HepG2 (cell line): Measurements from ENCODE around the gene PDE5A. TPM values are rescaled to one million over a fixed set of nuclear protein-coding genes. Genes with fewer than 3 reads are reported as not detected.

ENCODE experiments used
- ATAC-seq: fragments of 200-7000 bp; cut with Tn5 transposase; 3 replicates; pipeline ENCODE4 v1.9.1; 2020; ENCODE audit warnings: mild to moderate bottlenecking, moderate library complexity
- BruUV-seq: library from RNA; stranded (reverse); fragments of 400-500 nt; replicated peaks from 2 replicates; lab custom pipeline; 2021; lab: Mats Ljungman, UMichigan
- CTCF ChIA-PET: fragments of 300-600 bp; formaldehyde crosslinking; extraction: SDS; loops from one replicate; lab custom pipeline; 2021; ENCODE audit warnings: low total read pairs, inconsistent platforms, low intra/inter-chr PET ratio; lab: Yijun Ruan, JAX
- POLR2A ChIA-PET: fragments of 350-600 bp; sonication (Branson Sonifier 250); formaldehyde crosslinking; loops from one replicate; lab custom pipeline; 2020; ENCODE audit warnings: antibody characterized with exemption, inconsistent platforms; lab: Yijun Ruan, JAX
- DNase-seq: peaks from one replicate; pipeline ENCODE4 v3.0.0-alpha.2; 2015; ENCODE audit warnings: low spot score
- FAIRE-seq: peaks from 3 replicates; lab custom pipeline; 2011; peaks lifted over from hg19 to GRCh38; lab: Jason Lieb, UNC
- H2AFZ ChIP-seq: one replicate; pipeline ENCODE4 v1.6.1; 2011; ENCODE audit warnings: low read length, inconsistent platforms
- H3K27ac ChIP-seq: fragments of 300-600 bp; 3 replicates; pipeline ENCODE4 v1.8.0; 2011; ENCODE audit warnings: mixed run types, mild to moderate bottlenecking, mixed read lengths, low read length, inconsistent platforms; ENCODE audit not compliant: insufficient read depth; ENCODE audit errors: extremely low read length
- H3K27me3 ChIP-seq, 2 experiments: fragments of 200-600 bp in 1 of 2; 2 replicates in 1 of 2; 3 replicates in 1 of 2; pipeline versions ENCODE4 v1.6.0 to v1.8.0; 2011; ENCODE audit warnings: low read length in 2 of 2, mild to moderate bottlenecking in 2 of 2, moderate library complexity in 2 of 2, inconsistent platforms in 1 of 2; ENCODE audit not compliant: insufficient read depth in 2 of 2, control insufficient read depth in 1 of 2
- H3K36me3 ChIP-seq, 2 experiments: fragments of 200-600 bp in 1 of 2; replicated peaks in 1 of 2; 2 replicates in 1 of 2; 3 replicates in 1 of 2; pipeline versions ENCODE4 v1.5.1 to v1.8.0; 2011; ENCODE audit warnings: low read length in 2 of 2, inconsistent platforms in 1 of 2; ENCODE audit not compliant: insufficient read depth in 2 of 2, control insufficient read depth in 1 of 2
- H3K4me1 ChIP-seq: 2 replicates; pipeline ENCODE4 v1.5.1; 2012; ENCODE audit warnings: low read length, inconsistent platforms; ENCODE audit not compliant: insufficient read depth
- H3K4me2 ChIP-seq: 2 replicates; pipeline ENCODE4 v1.6.0; 2011; ENCODE audit warnings: low read depth, low read length, inconsistent platforms
- H3K4me3 ChIP-seq, 3 experiments: fragments of 200-600 bp in 1 of 3; sonication (generic), shearing (Covaris generic) in 1 of 3; replicated peaks in 1 of 3; 2 replicates each; pipeline ENCODE4 v1.5.1; 2011 to 2016; ENCODE audit warnings: low read length in 3 of 3, inconsistent platforms in 2 of 3, low read depth in 2 of 3, mild to moderate bottlenecking in 2 of 3, control low read depth in 1 of 3, mixed read lengths in 1 of 3; ENCODE audit not compliant: insufficient read depth in 1 of 3
- H3K79me2 ChIP-seq: one replicate; pipeline ENCODE4 v1.6.1; 2011; ENCODE audit warnings: low read length, inconsistent platforms; ENCODE audit not compliant: insufficient read depth
- H3K9ac ChIP-seq: 2 replicates; pipeline ENCODE4 v1.6.0; 2011; ENCODE audit warnings: mild to moderate bottlenecking, low read depth, low read length, inconsistent platforms; ENCODE audit not compliant: insufficient read depth
- H3K9me3 ChIP-seq: 2 replicates; pipeline ENCODE4 v1.5.1; 2012; ENCODE audit warnings: mild to moderate bottlenecking, low read length
- H4K20me1 ChIP-seq: 2 replicates; pipeline ENCODE4 v1.6.0; 2011; ENCODE audit warnings: inconsistent platforms, mild to moderate bottlenecking, low read length, moderate library complexity; ENCODE audit not compliant: insufficient read depth
- ATRX ChIP-seq: sonication (generic); formaldehyde crosslinking; IDR thresholded peaks from 2 replicates; pipeline ENCODE4 v1.4.0; 2020; ENCODE audit warnings: missing genetic modification reagents, borderline replicate concordance
- BATF2 ChIP-seq: sonication (generic); formaldehyde crosslinking; IDR thresholded peaks from 2 replicates; pipeline ENCODE4 v1.8.0; 2022; ENCODE audit warnings: mild to moderate bottlenecking, missing genetic modification reagents, moderate library complexity
- CBFB ChIP-seq: sonication (generic); formaldehyde crosslinking; IDR thresholded peaks from 2 replicates; pipeline ENCODE4 v1.4.0; 2020; ENCODE audit warnings: missing genetic modification reagents
- CREM ChIP-seq, 2 experiments: sonication (generic) in 1 of 2; formaldehyde crosslinking in 1 of 2; IDR thresholded peaks; 2 replicates each; pipeline versions ENCODE4 v1.4.0 to v1.6.1; 2016 to 2020; ENCODE audit warnings: antibody characterized with exemption in 1 of 2, mild to moderate bottlenecking in 1 of 2, missing genetic modification reagents in 1 of 2
- DMAP1 ChIP-seq: IDR thresholded peaks from 2 replicates; pipeline ENCODE4 v1.6.1; 2016
- DPF2 ChIP-seq: sonication (generic); formaldehyde crosslinking; IDR thresholded peaks from 2 replicates; pipeline ENCODE4 v1.4.0; 2020; ENCODE audit warnings: mild to moderate bottlenecking, low read depth, missing genetic modification reagents, borderline replicate concordance
- E2F2 ChIP-seq: sonication (generic); formaldehyde crosslinking; IDR thresholded peaks from 2 replicates; pipeline ENCODE4 v1.4.0; 2020; ENCODE audit warnings: missing genetic modification reagents, borderline replicate concordance
- PCBP2 ChIP-seq: fragments of 200-400 bp; formaldehyde crosslinking; optimal IDR thresholded peaks from 2 replicates; pipeline ENCODE3; 2018; ENCODE audit warnings: low read length, low read depth; ENCODE audit not compliant: poor library complexity, severe bottlenecking
- RFX1 ChIP-seq: fragments of 450-650 bp; IDR thresholded peaks from 2 replicates; pipeline ENCODE4 v1.6.1; 2017
- SMARCE1 ChIP-seq: fragments of 450-650 bp; IDR thresholded peaks from 2 replicates; pipeline ENCODE4 v1.6.1; 2017; ENCODE audit warnings: borderline replicate concordance
- SNRNP70 ChIP-seq: fragments of 200-400 bp; formaldehyde crosslinking; IDR thresholded peaks from 2 replicates; pipeline ENCODE4 v1.6.1; 2017; ENCODE audit warnings: mild to moderate bottlenecking, low read depth, low read length, moderate library complexity
- SP4 ChIP-seq: sonication (generic); formaldehyde crosslinking; IDR thresholded peaks from 2 replicates; pipeline ENCODE4 v1.8.1; 2023; ENCODE audit warnings: mild to moderate bottlenecking, missing genetic modification reagents
- THYN1 ChIP-seq: sonication (generic); formaldehyde crosslinking; IDR thresholded peaks from 2 replicates; pipeline ENCODE4 v1.8.1; 2023; ENCODE audit warnings: low read depth, mild to moderate bottlenecking, moderate library complexity, missing genetic modification reagents, borderline replicate concordance
- ZFP1 ChIP-seq: IDR thresholded peaks from 2 replicates; pipeline ENCODE4 v1.6.1; 2016
- ZFP37 ChIP-seq: sonication (generic); formaldehyde crosslinking; IDR thresholded peaks from 2 replicates; pipeline ENCODE4 v1.4.0; 2020; ENCODE audit warnings: missing genetic modification reagents, borderline replicate concordance
- ZMYM3 ChIP-seq: sonication (generic); formaldehyde crosslinking; IDR thresholded peaks from 2 replicates; pipeline ENCODE4 v1.5.1; 2020; ENCODE audit warnings: mild to moderate bottlenecking, missing genetic modification reagents
- ZNF124 ChIP-seq: sonication (generic); formaldehyde crosslinking; IDR thresholded peaks from 2 replicates; pipeline ENCODE4 v1.4.0; 2020; ENCODE audit warnings: missing genetic modification reagents
- ZNF484 ChIP-seq: sonication (generic); formaldehyde crosslinking; IDR thresholded peaks from 2 replicates; pipeline ENCODE4 v1.5.1; 2020; ENCODE audit warnings: mild to moderate bottlenecking, low read depth, missing genetic modification reagents, borderline replicate concordance
- ZNF574 ChIP-seq: sonication (generic); formaldehyde crosslinking; IDR thresholded peaks from 2 replicates; pipeline ENCODE4 v1.4.0; 2020; ENCODE audit warnings: missing genetic modification reagents
- ZNF709 ChIP-seq: sonication (generic); formaldehyde crosslinking; IDR thresholded peaks from 2 replicates; pipeline ENCODE4 v1.5.0; 2020; ENCODE audit warnings: mild to moderate bottlenecking, missing genetic modification reagents
- WGBS: methylation state at CpG from one replicate; pipeline ENCODE4 v1.1.6; 2017; ENCODE audit warnings: low lambda C conversion rate; 5-methylcytosine and 5-hydroxymethylcytosine counted together
- in situ Hi-C: cut with HindIII; loops from 2 replicates; pipeline ENCODE4 v1.10.0; 2017; ENCODE audit warnings: low pct_unique_long_range_greater_than_20kb; ENCODE audit not compliant: extremely low pct_ligation_motif_present
- intact Hi-C: fragments of 100-400 bp; cut with micrococcal nuclease; formaldehyde crosslinking; loops from one replicate; pipeline ENCODE4 v1.10.0; 2022; ENCODE audit not compliant: unreplicated experiment
- polyA plus RNA-seq, 8 experiments: library from polyadenylated mRNA; depleted of rRNA in 3 of 8; stranded (reverse) in 7 of 8; unstranded in 1 of 8; fragments of >200 nt; fragmentation: Illumina TruSeq in 4 of 8; extraction: Trizol in 4 of 8; gene quantifications; 2 replicates each; pipeline versions ENCODE4 v1.2.1 to v1.2.3, GENCODE V29; 2011 to 2016; ENCODE audit warnings: low read depth in 4 of 8, missing spikeins in 1 of 8, mixed read lengths in 1 of 8; ENCODE audit not compliant: insufficient read depth in 1 of 8
- total RNA-seq, 5 experiments: library from RNA; depleted of rRNA; stranded (reverse); fragments of >200 nt; fragmentation: Illumina TruSeq; extraction: Trizol; gene quantifications; 2 replicates each; pipeline ENCODE4 v1.2.3, GENCODE V29; 2016; ENCODE audit warnings: low read depth in 1 of 5

PDE5A gene
- total and polyA plus RNA-seq, 2 of the 13 experiments (the other 11 are each of a cell fraction or from before 2014, with no cell fraction given) = 0.22 to 0.44 TPM

DNA sequence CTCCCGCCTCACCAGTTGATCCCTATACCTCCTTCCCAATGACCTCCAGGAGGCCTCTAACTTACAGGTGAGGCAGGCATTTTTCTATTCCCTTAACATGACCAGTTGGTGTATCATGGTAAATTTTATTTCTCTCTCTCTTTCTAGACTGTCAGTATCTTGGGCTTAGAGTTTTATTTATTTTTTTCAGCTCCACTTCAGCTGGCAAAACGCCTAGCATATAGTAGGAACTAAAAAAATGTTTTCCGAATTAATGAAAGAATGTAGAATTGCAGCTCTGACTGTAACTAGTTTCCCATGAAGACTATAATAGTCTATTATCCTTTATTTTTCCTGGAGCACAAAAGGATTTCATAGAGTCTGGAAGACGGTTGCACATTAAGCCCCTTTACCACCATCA, 84.8 kb downstream of the PDE5A start:
- BruUV-seq = no TSS peak
- intact Hi-C loops = no loop called here
- WGBS = 90% methylated on average over 4 of the region's 4 CpGs
- no peaks in the 10 kb centered on the region for H3K9me3 ChIP-seq
- H3K9ac ChIP-seq = no peak overlapping the region
- ATAC-seq (no peak), FAIRE-seq (no peak), DNase-seq (no peak)
- TF ChIP-seq SNRNP70 (no peak), ZNF484 (CRISPR knock-in tag) (no peak), E2F2 (no peak), ZNF574 (no peak), DPF2 (CRISPR knock-in tag) (no peak), SP4 (CRISPR knock-in tag) (no peak), CREM (IDR thresholded peaks at IDR 0.05) (no peak), CREM (CRISPR knock-in tag; IDR thresholded peaks at IDR 0.05) (no peak), ZNF709 (CRISPR knock-in tag) (no peak), DMAP1 (CRISPR knock-in tag) (no peak), THYN1 (CRISPR knock-in tag) (no peak), CBFB (CRISPR knock-in tag) (no peak), PCBP2 (no peak), SMARCE1 (no peak), ZFP37 (CRISPR knock-in tag) (no peak), ZNF124 (CRISPR knock-in tag) (no peak), BATF2 (CRISPR knock-in tag) (no peak), RFX1 (no peak), ATRX (CRISPR knock-in tag) (no peak), ZMYM3 (CRISPR knock-in tag) (no peak), ZFP1 (no peak)
- H3K79me2 ChIP-seq = no peaks in the 10 kb centered on the region
- H3K36me3 ChIP-seq = no peaks in the 10 kb centered on the region
- H2AFZ ChIP-seq = no peak overlapping the region
- no peaks in the 10 kb centered on the region for H4K20me1 ChIP-seq
- H3K27ac ChIP-seq = no peak overlapping the region
- in situ Hi-C loops = no loop called here
- POLR2A ChIA-PET = no interaction called here
- H3K27me3 ChIP-seq = no peaks in the 10 kb centered on the region
- CTCF ChIA-PET = no interaction called here
- no peak overlapping the region for H3K4me2 ChIP-seq
- peaks cover 19% of the 10 kb centered on the region for H3K4me1 ChIP-seq
- H3K4me3 ChIP-seq = no peak overlapping the region
